GM19397 (cell line): Measurements from ENCODE around the gene ZBTB16.

ENCODE experiments used
- ATAC-seq: cut with Tn5 transposase; IDR thresholded peaks from one replicate; pipeline ENCODE4 v1.9.1; 2021; ENCODE audit warnings: mild to moderate bottlenecking, moderate library complexity; ENCODE audit not compliant: unreplicated experiment

Gene ZBTB16

DNA sequence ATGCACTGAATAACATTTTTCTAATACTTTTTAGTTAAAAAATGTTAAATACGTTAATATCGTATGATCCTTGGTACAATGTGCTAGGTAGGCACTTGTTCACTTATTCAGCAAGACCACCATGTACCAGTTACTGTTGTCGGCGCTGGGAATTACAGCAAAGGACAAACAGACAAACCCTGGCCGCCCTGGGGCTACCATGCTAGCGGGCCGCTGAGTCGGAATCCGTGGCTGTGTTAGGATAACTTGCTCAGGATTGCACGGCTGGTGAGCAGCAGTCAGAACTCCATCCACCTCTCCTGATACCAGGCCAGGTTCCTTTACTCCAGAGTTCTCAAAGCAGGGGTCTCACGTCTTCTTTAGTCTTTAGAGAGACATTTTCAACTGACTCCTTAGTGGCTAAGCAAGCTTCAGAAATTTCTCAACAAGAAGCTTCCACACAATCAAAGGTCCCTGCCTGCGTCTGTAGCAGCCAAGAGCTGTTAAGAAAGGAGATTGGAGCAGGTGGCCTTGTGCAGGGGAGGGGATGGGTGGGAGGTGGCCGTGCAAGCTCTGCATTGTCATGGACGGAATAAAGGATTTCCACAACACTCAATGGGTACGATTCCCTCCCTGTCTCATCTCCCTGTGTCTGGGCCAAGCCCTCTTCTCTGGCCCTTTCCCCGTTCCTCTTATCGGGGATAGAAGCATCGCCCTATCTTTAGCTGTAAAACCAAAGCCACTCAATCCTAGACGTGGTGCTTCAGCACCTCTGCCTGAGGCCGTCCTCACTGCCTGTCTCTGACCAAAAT, 196.9 kb downstream of the ZBTB16 start:
- no peak for ATAC-seq

DNA sequence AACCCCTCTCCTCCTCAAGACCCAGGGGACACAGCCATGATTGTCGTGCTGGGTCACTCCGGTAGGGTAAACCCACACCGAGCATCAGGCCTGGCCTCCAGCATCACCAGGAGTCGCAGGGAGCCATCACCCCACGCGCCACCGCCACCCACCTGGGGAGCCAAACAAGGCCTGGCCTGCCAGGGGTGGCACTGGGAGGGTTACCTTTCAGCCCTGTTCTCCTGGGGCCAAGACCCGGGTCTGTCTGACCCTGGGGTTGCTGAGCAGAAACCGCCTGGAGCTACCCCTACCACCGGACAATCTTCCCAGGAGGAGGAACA, 197.4 kb downstream of the ZBTB16 start:
- ATAC-seq, result no peak

DNA sequence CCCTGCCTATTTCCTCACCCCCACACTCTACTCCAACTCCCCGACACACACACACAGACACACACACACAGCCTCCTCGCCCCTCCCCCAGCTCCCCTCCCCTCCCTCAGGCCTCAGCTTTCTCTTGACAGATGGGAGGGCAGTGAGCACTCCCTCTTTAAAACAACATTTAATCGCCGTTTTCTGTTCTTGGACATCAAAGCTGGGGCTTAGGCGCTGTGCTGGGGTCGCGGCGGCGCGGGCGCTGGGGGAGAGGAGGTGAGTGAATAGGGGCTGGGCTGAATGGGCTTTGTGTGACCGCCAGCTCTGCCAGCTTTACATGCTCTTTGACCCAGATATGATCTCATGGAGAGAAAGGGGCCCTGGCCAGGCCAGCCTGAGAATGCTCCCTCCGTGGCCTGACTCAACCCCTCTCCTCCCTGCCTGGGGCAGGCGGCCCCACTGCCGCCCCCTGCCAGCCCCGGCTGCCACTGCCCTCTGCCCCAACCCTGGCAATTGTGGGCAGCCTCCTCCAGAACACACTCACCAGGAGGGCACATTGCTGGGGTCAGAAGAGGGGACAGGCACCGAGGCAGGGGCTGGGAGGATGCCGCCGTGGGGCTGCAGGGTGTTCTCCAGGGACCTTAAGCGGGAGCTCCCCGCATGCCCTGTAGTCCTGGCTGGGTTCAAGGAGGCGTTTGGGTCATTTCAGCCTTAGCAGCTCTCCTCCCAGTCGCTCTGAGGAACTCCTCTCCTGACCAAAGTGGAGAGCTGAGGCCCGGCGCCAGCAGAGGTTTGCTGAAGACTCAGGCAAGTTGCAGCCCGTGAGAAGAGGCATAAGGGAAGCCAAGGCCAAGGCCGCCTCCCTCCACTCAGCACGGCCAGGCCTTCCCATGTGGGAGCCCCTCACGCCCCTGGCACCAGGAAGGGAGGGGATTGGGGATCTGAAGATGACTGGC, 198.4 kb downstream of the ZBTB16 start:
- no peak for ATAC-seq

DNA sequence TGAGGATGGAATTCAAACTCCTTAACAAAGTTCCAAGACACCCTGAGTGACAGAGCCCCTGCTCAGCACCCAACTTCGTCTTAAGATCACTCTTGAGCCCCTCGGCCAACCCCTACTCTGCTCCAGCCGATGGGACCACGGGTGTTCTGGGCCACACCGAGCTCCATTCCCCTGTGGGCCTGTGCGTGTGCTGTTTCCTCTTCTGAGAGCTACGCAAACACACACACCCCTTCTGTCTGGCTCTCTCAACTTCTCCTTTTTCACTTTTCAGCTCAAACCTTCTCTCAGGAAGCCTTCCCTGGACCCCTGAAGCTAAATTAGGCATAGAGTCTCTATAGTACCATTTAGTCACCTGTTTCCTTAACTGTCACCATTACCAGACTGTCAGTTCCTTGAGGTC, 199.2 kb downstream of the ZBTB16 start:
- ATAC-seq, result no peak

DNA sequence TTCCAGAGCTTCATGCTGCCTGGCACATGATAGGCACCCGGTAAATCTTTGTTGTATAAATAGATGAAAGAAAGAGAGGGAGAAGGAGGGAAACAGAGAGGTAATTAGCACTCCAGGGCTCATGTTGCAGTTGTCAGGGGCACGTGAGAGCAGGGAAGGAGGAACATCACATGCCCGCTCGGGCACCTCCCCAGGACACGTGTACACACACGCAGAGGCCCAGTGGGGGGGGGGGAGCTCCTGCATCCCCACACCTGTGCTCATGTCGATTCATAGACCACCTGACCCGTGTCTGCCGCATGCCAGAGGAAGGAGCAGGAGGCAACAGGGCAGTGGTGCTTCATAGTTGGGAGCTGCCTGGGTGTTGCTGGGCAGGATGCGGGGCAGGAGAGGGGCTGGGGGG, 199.6 kb downstream of the ZBTB16 start:
- ATAC-seq, result no peak

DNA sequence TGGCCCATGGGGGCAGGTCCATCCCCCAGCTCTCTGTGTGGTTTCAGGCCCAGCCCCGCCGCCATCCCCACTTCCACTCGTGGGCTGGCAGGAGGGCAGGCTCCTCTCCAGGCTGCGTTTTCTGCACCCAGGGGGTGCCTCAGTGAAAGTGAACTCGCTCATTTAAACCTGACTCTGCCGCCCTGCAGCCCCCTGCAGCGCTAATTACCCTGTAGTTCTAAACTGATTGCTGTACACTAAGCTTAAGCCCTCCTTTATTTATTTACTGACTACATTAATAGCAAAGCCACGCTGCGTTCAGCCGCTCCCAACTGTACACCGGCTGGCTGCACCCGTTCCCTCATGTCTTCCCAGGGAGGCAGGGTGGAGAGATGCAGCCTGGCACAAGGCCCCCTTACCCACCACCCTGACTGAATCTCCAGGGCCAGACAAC, 200.1 kb downstream of the ZBTB16 start:
- ATAC-seq, result no peak

DNA sequence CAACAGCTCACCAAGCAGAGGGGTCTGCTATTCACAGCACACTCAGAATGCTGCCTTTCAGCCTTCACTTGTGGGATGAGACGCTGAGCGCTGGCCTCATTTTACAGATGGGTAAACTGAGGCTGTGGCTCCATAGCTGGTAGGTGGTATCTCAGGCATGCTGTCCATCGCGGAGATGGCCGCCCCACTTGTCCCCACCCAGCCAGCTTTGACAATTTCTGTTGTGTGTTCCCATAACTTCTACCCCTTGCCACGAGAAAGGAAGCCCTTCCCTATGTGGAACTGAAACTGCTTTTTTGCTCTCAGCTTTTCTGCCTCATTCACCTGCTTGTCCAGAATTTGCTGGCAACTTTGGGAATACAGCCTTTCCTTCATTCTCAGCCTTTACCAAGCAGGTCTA, 200.6 kb downstream of the ZBTB16 start:
- no peak for ATAC-seq

DNA sequence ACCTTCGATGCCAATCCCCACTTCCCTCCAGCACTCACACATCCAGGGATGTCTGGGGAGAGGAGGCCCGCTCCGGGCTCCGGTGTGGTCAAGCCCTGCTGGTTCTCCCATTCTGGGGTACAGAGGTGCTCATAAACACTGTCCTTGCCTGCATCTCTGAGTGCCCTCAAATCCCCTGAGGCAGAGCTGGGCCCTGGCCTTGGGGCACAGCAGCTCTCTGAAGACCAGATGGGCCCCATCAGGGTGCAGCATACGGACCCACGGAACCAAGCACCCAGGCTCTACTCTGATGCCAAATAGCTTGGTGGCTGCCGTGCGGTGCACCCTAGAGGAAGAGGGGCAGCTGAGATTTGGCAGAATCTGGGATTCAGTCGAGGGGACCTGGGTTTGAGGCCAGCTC, 201.0 kb downstream of the ZBTB16 start:
- no peak for ATAC-seq

DNA sequence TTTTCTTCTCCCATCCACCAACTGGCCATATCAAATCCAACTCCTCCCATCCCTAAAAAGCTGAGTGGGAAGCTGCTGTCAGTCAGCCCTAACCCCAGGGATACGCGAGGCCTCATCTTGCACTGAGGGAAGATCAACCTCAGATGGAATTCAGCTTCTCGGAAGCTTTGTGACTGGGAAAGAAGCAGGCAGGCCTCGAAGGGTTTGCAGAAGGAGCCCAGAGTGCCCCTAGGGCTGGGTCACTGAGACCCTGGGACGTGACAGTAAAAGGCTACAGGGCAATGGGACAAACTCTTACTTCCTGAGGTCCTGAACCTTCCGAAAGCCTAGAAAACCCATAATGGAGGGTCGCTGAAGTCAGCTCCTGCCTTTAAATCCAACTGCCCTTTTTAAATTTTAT, 202.3 kb downstream of the ZBTB16 start:
- no peak for ATAC-seq

DNA sequence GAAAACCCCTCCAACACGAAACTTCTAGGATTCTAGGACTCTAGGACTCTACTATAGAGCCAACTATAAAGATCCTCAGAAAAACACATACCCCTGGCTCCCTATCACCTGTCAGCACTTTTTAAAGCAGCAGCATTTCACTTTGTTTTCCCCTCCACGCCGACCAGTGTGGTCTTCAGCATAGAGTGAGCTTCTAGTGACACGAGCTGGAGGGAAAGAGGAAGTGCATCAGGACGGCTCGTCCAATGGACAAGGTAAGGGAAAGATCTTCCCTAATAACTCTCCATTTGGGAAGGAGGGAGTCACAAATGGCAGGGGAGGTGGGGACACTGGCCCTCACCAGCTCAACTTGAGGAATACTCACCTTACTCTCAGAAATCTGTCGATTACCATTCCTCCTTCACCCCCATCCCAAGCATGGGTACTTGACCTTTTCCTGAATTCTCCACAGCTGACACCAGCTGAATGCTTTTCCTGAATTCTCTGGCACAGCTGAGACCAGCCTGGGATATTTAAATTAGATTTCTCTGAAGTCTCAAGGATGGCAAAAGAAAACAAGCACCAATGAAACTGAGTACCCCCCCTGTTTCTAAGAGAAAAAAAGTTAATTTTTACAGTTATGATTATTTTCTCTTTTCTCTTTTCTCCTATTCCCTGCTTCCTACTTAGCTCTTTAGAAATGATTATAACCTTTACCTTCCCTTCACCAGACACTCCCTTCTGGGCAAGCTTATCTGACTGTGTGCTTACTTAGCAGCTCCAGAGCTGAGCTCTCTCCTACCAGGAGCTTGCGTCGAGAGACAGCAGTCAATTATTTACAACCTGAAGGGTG, 203.4 kb downstream of the ZBTB16 start:
- no peak for ATAC-seq

DNA sequence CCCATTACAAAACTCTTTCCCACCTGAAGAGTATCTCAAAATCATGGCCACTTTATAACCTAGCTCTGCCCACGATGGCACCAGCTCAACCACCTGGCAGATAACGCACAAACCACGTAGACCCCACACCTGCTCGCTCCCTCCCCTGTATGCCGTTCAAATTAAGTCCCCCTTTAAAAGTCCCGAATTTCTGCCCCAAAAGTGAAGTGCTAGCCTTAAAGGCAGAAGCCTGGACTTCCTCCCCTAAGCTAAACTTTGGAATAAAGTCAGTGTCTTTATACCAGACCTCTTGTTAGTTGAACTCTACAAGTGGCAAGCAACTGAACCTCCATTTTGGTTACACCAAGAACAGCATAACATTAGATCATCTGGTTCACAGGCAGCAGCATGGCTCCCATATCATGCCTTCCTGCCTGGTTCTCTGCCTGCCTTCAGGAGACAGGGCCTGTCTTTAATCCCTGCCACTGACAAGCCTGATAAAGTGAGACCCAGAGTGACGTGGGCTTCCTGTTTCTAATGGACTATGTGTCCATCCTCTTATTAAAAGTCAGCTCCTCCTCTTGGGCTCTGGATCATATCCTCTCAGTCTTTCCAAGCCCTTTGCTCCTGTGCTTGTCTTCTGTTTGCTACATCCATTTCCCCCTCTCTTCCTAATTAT, 204.1 kb downstream of the ZBTB16 start:
- ATAC-seq, result no peak

DNA sequence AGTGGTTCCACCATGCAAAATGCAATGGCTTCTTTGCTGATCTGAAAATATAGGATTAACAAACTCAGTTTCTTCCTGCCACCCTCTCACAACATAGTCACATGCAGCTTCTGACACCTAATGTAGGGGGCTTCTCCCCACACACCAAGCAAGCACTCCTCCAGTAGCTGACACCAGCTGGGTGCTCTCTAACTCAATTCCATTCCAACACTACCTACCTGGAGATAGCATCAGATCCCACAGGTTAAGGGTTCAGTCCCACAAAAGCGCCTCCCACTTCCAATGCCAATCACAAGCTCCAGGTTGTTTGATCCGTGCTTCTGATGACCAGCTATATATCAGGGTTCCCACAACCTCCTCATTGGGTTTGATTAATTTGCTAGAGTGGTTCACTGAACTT, 204.9 kb downstream of the ZBTB16 start:
- ATAC-seq, result no peak

DNA sequence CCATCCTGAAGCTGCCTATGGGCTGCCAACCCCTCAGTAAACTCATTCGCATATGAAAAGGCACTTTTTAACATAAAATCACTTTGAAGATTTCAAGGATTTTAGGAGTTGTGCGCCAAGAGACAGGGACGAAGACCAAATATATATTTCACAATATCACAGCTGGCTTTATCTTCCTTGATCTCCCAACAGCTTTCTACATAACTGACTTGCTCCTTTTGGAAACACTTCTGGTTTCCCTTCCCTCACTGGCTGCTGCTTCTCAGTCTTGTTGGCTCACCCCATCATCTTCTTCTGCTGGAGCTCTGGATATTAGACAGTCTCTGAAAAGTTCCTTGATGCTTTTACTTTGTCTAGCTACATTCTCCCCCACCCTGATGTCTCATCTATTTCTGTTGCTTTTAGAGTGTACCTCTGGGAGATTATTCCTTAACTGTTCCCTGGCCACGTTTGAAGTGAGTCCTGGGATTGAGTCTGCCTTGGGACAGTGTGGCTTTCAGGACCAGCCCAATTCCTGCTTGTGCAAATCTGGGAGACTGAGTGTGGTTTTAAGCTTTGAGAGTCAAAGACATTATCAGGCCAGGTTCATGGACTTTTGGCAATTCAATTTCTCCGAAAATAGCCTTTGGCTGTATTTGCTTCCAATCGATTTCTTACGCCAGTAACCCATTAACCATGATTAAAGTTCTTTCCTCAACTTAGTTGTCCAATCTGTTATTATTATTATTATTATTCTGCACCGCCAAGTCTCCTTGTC, 205.8 kb downstream of the ZBTB16 start:
- no peak for ATAC-seq

DNA sequence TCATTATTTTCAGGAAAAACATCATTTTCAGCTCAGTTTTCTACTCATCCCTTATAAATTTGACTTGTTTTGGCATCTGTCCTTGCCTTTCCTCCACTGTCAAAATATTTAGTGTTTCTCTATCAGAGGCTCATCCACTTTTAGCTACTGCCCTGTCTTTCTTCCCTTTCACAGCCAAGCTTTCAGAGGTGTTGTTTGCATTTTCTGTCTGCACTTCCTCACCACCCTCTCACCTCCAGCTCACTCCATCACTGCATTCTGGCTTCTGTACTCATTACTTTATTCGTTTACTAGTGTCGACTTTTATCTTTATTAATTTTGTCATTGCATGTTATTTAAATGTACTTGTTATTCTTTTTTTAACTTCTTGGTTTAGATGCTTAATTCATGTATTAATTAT, 210.0 kb downstream of the ZBTB16 start:
- no peak for ATAC-seq

DNA sequence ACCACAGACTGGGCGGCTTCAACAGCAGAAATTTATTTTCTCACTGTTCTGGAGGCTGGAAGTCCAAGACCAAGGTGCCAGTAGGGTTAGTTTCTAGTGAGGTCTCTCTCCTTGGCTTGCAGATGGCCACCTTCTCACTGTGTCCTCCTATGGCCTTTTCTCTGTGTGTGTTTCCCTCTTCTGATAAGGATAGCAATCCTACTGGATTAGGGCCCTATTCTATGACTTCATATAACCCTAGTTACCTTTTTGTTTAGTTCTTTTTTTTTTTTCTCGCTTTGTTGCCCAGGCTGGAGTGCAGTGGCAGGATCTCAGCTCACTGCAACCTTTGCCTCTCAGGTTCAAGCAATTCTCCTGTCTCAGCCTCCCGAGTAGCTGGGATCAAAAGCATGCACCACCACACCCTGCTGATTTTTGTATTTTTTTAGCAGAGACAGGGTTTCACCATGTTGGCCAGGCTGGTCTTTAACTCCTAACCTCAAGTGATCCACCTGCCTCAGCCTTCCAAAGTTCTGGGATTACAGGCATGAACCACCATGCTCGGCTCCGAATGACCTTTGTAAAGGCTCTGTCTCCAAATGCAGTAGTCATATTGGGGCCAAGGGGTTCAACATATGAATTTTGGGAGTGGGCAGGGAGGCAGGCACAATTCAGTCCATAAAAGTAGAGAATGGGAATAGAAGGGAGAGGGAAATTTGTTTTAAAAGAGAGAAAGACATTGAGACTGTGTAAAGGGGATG, 211.2 kb downstream of the ZBTB16 start:
- ATAC-seq, result no peak

DNA sequence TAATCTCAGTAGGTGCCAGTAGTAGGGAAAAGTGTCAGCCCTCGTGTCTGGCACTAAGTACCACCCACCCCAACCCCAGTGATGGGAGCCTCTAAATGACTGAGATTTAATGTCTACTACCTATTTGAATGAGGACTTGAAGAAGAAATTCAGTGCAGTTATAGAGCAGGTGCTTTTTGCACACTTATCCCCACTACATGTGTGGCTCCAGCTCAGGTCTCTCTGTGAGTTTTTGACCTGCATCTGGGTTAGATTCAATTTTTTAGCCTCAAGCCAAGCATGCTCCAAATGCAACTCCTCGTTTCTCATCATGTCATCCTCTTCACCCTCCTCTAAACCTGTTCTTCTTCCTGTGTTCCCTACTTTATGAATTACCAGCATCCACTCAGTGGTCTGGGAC, 211.8 kb downstream of the ZBTB16 start:
- ATAC-seq, result no peak

DNA sequence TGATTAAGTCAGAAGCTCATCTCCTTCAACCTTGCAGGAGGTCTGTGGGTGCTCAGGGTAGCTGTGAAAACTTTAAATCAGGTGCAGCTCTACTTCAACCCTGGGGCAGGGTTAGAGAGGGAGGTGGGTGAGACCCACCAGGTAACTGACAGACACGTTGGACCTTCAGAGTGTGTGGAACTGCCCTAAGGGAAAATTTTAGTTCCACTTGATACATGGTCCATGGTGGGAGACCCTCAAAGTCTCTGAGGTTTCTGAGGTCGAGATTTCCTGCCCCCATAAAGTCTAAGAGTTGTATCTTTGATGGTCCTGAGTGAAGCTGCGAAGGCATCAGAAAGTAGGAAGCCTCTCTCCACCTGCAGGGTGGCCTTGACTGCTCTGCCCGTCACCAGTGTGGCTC, 212.8 kb downstream of the ZBTB16 start:
- no peak for ATAC-seq

DNA sequence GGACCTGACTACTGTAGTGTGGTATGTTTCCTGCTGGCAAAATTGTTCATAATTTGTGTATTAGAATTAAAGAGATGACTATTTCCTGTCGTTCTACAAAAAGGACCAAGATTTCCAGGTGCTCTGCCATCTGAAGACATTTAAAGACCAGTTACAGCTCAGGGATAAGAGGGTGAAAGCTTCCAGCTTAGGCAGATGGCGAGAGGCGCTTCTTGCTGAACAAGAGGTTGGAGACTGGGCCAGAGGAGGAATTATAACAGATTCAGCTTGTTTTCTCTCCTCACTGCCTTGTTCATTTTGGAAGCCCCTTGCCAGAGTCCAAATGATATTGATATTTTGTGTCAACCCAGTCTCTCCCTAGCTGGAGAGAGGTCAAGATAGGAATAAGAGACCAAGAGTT, 213.6 kb downstream of the ZBTB16 start:
- ATAC-seq, result no peak

DNA sequence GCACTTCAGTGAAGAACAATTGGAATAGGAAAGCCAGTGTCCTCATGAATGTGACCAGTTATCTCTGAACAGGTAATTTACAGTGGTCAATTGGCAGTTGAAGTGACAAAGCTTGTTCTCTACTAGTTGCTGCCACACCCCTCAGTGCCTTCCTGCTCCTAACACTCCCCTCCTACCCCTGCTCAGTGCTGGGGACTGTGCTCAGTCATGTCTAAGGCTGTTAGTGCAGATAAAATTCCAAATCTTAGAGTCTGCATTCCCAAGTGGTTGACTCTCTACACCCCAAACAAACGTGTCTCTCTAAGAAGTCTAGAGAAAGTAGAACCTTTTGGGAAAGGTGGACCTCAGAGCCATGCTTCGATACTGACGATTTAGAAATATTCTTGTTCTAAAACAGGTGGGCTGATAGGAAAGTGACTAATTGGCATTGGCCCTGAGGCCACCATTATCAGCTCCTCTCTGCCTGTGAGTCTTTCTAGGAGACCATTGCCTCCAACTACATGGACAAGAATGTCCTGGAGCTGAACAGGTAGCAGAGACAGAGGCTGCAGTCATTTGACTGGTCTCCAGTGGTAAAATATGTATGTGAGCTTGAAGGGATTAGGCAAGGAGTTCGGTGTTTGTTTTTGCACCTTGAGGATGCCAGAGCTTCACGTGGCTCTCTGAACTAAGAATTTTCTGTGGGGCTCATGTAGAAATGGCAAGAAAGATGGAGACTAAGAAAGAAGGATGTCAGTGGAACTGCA, 214.6 kb downstream of the ZBTB16 start:
- ATAC-seq, result no peak
